SKM-1 treated with dmso at 0.1 percent for 144 hours (cell line): ENCODE measurements around the gene SMIM44.
A peak's percentile ranks its signal among the peaks of the same experiment; 100 is the strongest.

ENCODE experiments used
- DNase-seq: peaks from one replicate; lab custom pipeline; 2025; ENCODE audit not compliant: unreplicated experiment; lab: John Stamatoyannopoulos, UW

The SMIM44 gene

DNA sequence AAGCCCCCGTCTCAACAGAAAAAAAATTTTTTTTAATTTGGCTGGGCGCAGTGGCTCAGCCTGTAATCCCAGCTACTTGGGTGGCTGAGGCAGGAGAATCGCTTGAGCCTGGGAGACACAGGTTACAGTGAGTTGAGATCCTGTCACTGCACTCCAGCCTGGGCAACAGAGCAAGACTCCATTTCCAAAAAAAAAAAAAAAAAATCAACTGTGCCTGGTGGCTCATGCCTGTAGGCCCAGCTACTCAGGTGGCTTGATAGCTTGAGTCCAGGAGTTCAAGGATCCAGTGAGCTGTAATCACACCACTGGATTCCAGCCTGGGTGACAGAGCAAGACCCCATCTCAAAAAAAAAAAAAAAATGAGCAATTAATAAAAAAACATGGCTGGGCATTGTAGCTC lies 18.5 kb upstream of the SMIM44 start:
- DNase-seq, result no peak

DNA sequence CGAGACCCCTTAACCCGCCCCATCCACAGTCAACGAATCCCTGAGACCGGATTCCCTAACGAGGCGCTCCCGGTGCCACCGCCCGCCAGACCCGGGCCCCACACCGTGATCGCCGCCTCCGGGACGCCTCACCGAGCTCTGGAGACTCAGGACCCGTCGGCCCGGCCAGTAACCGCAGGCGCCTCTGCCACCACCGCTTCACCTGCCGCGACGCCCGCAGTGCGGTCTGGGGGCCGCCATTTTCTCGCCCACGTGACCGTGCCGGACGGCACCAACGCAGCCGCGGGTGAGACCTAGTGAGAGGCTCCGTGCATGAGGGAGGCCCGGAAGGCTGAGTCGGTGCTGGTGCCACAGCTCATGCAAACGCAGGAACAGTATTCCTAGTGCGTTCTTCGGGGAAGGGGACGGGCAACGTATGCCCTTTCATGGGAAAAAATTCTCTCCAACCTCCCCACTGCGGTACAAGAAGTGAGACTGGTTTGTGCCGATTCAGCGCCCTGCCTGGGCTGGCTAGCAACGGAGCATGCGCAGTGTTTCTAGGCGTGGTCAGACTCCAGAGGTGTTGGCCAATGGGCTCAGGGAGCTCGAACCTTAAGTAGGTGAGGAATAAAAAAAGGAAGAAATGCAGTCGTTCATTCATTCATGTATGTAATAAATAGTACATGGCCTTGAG lies 17.3 kb upstream of the SMIM44 start, which contains the start of gene DOHH:
TSS of gene DOHH (minus strand) at position 246 of the 673 bp plus-strand sequence. CDS start 3,860 bp downstream, outside the sequence.
- DNase-seq, result peak; percentile 98

DNA sequence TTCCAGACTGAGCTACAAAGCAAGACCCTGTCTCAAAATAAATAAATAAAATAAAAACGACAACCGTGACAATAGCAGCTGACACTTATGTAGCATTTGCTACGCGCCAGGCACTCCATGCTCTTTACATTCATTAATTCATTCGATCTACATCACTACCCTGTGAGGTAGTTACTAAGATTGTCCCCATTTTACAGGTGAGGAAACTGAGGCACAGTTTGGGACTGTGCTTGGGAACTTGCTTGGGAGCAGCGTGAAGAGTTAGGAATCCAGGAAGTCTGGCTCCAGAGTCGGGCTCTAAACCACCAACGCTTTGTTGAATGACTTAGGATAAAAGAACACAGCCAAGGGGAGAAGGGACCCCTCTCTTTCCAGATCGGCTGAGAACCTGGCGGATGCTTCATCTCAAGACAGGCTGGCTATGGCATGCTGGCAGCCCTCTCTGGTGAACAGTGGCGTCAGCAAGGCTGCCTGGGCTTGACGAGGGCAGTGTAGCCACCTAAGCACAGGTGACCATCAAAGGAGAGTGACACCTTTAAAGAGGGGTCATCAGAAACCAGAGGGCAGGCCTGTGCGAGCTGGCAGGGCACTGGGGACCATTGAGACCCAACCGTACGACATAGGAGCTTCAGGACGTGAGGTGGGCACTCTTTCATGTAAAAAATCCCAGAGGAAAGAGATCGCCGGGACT lies 16.6 kb upstream of the SMIM44 start:
- no peak for DNase-seq

DNA sequence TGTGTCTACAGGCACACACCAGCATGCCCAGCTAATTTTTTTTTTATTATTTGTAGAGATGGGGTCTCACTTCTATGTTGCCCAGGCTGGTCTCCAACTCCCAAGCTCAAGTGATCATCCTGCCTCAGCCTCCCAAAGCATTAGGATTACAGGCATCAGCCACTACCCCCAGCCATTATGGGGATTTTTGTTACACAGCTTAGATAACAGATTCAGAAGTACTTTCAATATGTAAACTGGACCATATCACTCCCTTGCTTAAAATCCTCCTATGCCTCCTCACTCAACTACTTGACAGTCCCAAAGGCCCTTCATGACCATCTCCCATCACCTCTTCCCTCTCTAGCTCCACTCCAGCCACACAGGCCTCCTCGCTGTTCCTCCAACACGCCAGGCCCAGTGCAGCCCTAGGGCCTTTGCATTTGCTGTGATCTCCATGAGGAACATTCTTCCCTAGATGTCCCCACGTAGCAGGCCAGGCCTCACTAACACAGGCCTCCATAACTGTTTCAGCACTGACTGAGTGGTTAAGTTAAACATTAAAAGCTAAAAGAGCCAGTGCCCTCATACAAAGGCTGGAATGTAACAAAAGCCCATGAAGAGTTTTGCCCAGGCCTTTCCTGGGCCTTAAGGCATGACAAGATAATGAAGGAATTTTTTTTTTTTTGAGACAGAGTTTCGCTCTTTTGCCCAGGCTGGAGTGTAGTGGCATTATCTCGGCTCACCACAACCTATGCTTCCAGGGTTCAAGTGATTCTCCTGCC lies 14.7 kb upstream of the SMIM44 start:
- no peak for DNase-seq

DNA sequence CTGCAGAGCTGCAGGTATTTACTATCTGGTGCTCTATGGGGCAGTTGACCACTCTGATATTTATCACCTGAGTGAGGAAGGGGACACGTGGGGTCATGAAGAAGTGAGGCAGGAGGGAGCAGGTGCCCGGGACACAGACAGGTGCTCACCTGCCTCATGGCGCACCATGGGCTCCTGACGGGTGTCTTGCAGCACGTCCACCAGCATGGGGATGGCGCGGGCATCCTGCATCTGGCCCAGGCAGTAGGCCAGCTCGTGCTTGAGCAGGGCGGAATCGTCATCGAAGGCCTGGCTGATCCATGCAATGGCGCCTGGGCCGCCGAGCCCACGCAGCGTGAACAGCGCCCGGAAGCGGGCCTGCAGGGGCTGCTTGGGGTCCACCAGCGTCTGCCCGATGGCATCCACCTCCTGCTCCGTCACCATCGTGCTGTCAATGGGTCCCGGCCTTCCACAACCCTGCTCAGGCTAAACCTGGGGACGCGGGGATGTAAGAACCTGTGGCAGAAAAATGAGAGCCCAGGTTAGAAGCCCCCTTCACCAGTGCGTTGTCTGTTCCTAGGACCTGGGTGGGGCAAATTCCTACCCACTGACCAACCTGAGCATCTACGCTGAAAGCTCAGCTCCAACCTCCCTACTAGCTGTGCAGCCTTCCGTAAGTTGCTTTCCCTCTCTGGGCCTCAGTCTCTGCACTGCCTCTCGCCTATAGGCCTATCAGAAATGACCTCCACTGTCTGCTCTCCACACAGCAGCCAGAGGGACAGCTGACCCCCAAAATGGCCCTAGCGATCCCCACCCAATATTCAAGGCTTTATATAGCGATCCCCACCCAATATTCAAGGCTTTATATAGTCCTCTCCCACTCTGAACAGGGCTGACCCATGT lies 13.4 kb upstream of the SMIM44 start:
- DNase-seq, result no peak

DNA sequence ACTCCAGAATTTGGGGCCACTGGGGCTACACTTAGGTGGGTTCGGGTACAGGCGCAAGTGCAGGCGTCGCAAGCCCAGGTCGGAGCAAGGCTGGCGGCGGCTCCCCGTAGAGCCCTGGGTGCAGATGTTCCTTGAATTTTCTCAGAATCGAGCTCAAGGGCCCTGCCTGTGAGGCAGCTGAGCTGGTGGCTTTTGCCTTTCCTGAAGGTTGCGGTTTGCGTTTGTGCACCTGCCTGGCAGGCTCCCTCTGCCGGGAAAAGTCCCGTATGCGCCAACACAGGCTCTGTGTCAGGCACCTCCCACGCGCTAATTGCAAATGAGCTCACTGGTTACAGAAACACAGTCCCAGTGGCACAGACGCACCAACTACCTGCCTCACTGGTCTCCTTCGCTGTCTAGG lies 11.3 kb upstream of the SMIM44 start:
- DNase-seq, result no peak

DNA sequence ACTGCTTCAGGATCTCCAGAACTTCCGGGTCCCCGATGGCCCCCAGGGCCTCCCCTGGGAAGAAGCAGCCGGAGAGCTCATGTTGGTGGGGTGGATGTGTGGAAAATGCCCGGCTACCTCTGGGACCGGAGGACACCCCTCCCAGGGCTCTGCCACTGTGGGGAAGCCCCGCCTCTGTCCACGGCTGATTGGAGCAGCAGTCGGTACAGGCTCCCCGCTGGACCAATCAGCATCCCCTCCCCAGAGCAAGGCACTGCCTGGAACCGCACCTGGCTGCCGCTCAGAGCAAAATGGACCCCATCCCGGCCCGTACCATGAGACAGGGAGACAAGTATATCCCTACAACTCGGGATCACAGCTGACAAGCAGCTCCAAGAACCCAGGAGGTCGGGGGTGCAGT lies 10.8 kb upstream of the SMIM44 start:
- no peak for DNase-seq

DNA sequence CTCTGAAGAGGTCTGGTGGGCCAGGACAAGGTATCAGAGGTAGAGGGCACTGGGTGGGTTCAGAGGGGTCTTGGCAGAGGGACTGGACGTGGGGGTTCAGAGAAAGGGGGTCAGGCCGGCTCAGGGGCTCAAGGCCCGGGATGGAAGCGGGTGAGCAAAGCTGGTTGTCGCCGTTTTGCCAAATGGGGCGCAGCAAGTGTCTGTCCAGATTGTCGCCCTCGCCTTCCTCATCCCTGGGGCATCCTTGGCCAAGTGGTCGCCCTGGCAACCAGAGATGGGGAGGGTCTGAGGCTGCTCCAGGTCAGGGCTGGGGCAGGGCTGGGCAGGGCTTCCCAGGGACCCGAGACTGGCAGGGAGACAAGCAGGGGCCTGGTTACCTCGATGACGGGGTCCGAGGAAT lies 10.4 kb upstream of the SMIM44 start:
- DNase-seq, result no peak

DNA sequence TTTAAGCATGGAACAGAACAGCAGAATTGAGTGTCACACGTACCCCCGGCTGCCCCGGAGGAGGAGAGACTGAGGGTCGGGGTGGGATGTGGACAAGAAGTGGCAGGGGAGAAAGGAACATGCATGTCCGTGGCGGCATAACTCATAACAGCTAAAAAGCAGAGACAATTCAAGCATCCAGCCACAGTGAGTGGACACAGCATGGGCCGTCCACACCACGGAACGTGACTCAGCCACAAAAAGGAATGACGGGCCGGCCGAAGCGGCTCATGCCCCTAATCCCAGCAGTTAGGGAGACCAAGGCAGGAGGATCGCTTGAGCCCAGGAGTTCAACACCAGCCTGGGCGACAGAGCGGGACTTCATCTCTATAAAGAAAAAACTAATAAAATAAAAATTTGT lies 9.7 kb upstream of the SMIM44 start:
- no peak for DNase-seq

DNA sequence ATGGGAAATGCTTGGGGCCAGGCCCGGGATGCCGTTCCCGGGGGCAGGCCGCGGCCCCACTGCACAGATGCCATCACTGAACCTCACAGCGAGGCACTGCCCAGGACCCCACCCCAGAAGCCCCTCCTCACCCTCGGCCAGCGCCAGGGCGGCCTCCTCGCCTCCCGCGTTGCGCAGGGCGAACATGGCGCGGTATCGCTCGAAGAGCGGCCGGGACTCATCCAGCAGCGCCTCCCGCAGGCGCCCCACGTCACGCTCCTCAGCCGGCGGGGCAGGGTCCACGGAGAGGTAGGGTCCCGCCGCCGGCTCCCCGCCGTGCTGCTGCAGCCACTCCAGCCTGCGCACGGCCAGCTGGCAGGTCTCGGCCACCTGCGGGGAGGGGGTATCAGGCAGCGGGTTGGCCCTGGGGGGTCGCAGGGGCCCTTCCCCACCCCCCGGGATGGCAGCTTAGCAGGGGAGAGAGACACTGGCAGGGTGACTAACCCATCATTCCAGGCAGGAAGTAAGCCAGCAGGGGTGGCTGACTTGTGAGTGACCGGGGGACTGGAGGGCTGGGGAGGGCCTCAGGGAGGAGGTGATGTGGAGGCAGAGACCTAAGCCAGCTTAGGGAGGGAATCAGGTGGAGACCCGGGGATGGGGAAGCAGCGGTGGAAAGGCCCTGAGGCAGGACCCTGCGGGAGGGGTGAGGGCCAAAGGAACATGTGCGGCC lies 9.0 kb upstream of the SMIM44 start:
- no peak for DNase-seq

DNA sequence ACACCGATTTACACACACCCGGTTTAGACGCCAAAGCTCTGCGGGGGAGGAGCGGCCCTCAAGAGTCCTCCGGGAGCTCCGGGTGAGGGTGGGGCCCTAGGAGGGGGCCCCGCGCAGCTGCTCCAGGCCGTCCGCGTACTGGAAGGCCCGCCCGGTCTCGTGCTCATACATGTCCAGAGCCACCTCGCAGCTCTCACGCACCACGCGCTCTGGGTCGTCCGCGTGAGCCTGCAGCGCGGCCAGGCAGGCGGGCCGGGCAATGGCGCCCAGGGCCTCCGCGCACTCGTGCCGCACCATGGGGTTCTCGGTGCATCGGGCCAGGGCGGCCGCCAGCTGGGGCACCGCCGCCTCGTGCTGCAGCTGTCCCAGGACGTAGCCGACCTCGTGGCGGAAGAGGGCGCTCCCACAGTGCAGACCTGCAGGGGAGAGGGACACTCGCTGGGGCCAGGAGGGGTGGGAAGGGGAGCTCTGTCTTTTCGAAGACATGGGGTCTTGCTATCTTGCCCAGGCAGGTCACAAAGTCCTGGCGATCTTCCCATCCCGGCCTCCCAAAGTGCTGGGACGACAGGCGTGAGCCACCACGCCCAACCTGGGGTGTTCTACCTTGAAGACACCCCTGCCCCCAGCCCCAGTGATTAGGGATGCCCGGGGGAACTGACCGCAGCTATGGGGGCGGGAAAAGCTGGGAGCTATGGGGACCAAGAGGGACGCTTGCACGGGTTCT lies 8.3 kb upstream of the SMIM44 start:
- DNase-seq, result no peak

DNA sequence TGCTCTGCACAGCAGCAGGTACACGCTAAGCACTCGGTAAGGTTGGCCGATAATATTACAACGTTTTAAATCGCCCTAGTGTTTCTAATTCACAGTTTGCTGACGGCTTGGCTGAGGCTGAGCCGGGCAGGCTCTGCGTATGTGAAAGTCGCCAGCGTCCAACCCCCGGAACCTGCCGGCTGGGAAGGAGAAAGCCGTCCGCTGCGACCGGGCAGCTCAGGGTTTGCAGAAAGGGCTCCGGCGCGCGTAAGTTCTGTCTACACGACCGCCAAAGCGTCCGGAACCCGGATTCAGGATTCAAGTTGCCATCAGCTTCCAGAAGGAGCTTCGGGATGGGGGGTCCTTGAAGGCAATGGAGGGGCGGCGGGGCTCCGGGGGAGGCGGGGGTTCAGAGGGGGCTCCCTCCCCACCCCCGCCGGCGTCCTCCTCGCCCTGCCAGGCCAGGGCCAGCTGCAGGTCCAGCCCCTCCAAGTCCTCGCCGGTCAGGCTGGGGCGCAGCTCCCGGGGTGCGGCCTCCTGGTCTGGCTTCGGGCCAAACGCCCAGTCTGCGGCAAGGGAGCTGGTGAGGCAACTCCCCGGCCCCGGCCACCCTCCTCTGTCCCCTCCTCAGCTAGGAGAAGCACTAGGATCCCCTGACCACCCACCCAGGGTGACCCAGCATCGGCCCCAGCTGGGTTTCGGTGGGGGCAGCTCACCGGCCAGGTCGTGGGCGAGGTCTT lies 575 bp downstream of the SMIM44 start:
- no peak for DNase-seq

DNA sequence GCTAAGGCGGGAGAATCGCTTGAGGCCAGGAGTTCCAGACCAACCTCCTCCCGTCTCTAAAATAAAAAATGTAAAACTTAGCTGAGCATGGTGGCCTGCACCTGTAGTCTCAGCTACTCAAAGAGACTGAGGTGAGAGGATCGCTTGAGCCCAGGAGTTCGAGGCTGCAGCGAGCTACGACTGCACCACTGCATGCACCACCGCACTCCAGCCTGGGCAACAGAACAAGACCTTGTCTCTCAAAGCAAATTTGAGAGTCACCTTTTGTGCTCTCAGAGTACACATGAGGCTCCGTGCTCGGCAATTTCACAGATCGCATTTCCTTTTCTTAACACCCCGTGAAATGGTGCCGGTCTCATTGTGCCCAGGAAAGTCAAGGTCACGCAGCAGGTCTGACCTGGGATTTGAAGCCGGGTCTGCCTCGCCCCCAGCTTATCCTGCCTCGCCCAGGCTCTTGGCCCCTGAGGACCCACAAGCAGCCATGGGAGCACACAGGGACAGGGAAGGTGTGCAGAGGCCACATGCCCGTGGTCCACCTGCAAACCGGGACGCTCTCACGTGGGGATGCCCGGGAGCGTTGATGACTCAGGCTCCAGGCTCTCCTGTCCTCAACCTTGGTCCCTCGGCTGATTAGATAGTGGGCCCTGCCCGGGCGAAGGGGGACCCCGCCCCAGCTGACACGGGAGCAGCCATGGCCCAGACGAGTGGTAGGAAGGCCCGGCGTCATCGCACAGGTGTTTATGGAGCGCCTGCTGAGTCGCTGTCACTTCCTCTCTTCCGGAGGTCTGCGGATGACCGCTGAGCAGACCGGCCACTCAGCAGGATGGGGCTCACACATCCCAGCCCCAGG lies 1.8 kb downstream of the SMIM44 start:
- no peak for DNase-seq

DNA sequence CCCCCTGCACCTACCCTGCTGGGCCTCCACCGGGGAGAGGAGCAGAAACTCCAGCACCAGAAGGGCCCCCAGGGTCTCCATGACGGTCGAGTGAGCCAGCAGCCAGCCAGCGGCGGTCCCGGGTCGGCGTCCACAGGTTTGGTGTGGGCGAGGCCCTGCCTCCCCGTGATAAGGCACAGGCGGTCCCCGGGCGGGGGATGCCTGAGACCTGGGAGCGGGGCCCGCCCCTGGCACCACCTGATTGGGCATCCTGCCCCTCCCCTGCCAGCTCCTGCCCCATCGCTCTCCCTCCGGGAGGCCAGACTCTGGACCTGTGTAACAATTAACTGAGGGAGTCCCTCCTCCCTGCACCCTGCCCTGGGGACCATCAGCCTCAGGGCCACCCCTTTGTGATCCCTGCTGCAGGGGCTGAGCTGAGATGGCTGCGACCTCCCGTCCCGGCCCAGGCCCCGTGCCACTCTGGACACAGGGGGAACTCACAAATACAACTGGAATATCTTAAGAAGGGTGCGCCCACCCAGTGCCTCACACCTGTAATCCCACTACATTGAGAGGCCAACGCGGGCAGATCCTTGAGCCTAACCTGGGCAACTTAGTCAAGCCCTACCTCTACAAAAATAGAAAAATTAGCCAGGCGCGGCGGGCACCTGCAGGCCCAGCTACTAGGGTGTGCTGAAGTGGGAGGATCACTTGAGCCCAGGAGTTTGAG lies 2.7 kb downstream of the SMIM44 start, which contains the start of gene SMIM24:
TSS of gene SMIM24 (minus strand) at position 143 of the 709 bp plus-strand sequence. CDS start at position 81, 62 bp downstream.
- no peak for DNase-seq

DNA sequence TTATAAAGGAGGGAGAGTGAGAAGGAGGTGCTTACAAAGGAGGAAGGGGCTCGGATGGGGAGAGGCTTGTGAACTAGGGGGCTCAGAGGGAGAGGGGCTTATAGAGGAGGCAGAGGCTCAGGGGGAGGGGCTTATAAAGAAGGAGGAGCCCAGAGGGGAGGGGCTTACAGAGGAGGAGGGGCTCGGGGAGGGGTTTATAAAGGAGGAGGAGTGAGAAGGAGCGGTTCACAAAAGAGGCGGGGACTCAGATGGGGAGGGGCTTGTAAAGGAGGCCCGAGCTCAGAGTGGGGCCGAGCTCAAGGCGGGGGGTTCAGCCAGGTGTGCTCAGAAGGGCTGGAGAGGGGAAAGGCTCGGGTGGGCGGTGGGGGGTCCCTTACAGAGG lies 3.4 kb downstream of the SMIM44 start:
- DNase-seq, result no peak

DNA sequence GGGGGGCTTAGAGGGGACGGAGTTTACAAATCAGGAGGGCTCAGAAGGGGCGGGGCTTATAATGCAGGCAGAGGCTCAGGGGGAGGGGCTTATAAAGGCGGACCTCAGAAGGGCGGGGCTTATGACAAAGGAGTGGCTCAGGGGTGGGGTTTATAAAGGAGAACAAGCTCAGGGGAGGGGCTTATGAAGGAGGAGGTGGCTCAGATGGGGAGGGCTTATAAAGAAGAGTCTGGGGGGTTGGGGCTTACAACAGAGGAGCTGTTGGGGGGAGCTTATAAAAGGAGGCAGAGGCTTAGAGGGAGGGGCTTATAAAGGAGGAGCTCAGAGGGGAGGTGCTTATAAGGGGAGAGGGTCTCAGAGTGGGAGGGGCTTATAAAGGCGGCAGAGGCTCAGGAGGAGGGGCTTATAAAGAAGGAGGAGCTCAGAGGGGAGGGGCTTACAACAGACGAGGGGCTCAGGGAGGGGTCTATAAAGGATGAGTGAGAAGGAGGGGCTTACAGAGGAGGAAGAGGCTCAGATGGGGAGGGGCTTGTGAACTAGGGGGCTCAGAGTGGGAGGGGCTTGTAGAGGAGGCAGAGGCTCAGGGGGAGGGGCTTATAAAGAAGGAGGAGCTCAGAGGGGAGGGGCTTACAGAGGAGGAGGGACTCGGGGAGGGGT lies 3.9 kb downstream of the SMIM44 start:
- peak; percentile 83 for DNase-seq
